ENCODE data around the gene C9orf57. TPM values are rescaled to one million over a fixed set of nuclear protein-coding genes. Genes with fewer than 3 reads are reported as not detected.
"Not testable (repeated sequence)": the region's sequence is repeated elsewhere in the genome, so short reads cannot be mapped to it uniquely, and the experiment has no call there.

The C9orf57 gene
- total RNA-seq, 2 experiments from 2014 or later: not detected

- Mint-ChIP-seq H3K9me3 (no peaks in the 10 kb centered on the region), H3K36me3 (ENCODE audit: low read depth) (no peaks in the 10 kb centered on the region), H3K4me1 (peaks cover 10% of the 10 kb centered on the region), H3K27ac (no peak overlapping the region), H3K27me3 (no peaks in the 10 kb centered on the region), H3K4me3 (no peak overlapping the region)
- POLR2A ChIA-PET: no interaction called here
- CTCF ChIA-PET: interaction anchor here (0.5 kb wide), 1 partner anchor 15 kb away, joined by 3 read pairs; no protein-coding TSS in a partner anchor
- no peak for DNase-seq
These were observed 47.8 kb downstream of the C9orf57 start for GRCh38 chr9:72012646-72013045.

- H3K27me3 Mint-ChIP-seq; H3K36me3 Mint-ChIP-seq (ENCODE audit: low read depth); H3K4me1 Mint-ChIP-seq; H3K4me3 Mint-ChIP-seq; CTCF ChIA-PET; H3K27ac Mint-ChIP-seq; DNase-seq; H3K9me3 Mint-ChIP-seq; POLR2A ChIA-PET: not testable (repeated sequence)
These were observed 52.7 kb downstream of the C9orf57 start for GRCh38 chr9:72007726-72008125.

- Mint-ChIP-seq H3K4me3 (no peak overlapping the region), H3K9me3 (no peaks in the 10 kb centered on the region), H3K27me3 (no peaks in the 10 kb centered on the region), H3K27ac (no peak overlapping the region), H3K36me3 (ENCODE audit: low read depth) (no peaks in the 10 kb centered on the region), H3K4me1 (no peaks in the 10 kb centered on the region)
- POLR2A ChIA-PET: no interaction called here
- no peak for DNase-seq
- CTCF ChIA-PET: interaction anchor here (0.5 kb wide), 1 partner anchor 24 kb away, joined by 3 read pairs; no protein-coding TSS in a partner anchor
These were observed 53.9 kb downstream of the C9orf57 start for GRCh38 chr9:72006501-72006900.

GRCh38 chr9:72005451-72005850, 55.0 kb downstream of the C9orf57 start:
- Mint-ChIP-seq H3K27ac (no peak overlapping the region), H3K4me1 (no peaks in the 10 kb centered on the region), H3K4me3 (no peak overlapping the region), H3K36me3 (ENCODE audit: low read depth) (no peaks in the 10 kb centered on the region), H3K9me3 (no peaks in the 10 kb centered on the region), H3K27me3 (no peaks in the 10 kb centered on the region)
- ChIA-PET POLR2A (no interaction called here), CTCF (no interaction called here)
- no peak for DNase-seq

Other genes starting within 250 kb of the C9orf57 start
- gene ABHD17B, start 149.4 kb downstream of the C9orf57 start, total RNA-seq: 10 to 100 TPM; 21.5 to 21.6 TPM
- gene C9orf85, start 149.0 kb downstream of the C9orf57 start, total RNA-seq: 10 to 100 TPM; 11.0 to 11.6 TPM
- gene GDA, start 88.8 kb upstream of the C9orf57 start, total RNA-seq: not detected